ENCODE data around the gene SLC6A15. TPM values are rescaled to one million over a fixed set of nuclear protein-coding genes. Genes with fewer than 3 reads are reported as not detected.

Gene SLC6A15
- total and polyA plus RNA-seq, 4 donors, result 11.0 to 50.8 (median 20.7) TPM

DNA sequence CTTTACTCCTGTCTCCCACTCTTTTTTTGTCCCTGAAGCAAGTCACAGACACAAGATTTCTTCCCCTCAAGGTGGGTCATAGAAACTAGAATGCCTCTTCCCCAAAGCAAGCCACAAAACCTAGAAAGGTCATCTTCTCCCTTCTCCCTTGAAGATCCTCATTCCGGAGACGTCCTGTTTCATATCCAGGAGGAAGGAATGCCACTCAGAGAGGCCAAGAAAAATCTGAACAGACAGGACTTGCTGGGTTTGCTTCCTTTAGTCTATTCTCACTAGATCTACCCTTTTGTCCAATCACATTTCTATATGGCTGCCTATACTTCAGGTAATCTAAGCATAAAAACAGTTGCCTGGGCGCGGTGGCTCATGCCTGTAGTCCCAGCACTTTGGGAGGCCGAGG, 23.7 kb downstream of the SLC6A15 start:
- Histone ChIP-seq H3K4me1 (ENCODE audit: control insufficient read depth, insufficient read depth, low read length) (no peaks in the 10 kb centered on the region), H3K36me3 (ENCODE audit: control insufficient read depth, insufficient read depth, low read length) (no peaks in the 10 kb centered on the region), H3K27ac (ENCODE audit: low read depth, low read length) (no peak overlapping the region), H3K27me3 (ENCODE audit: control insufficient read depth, insufficient read depth, low read length) (no peaks in the 10 kb centered on the region), H3K4me3 (ENCODE audit: low read depth, low read length) (no peak overlapping the region), H3K9me3 (ENCODE audit: control insufficient read depth, insufficient read depth, low read length) (no peaks in the 10 kb centered on the region)
- DNase-seq (ENCODE audit: low read depth in 4 of 6, low spot score in 6 of 6), result no peak
- 96% methylated on average over 4 of the region's 5 CpGs for WGBS (ENCODE audit: insufficient coverage)

DNA sequence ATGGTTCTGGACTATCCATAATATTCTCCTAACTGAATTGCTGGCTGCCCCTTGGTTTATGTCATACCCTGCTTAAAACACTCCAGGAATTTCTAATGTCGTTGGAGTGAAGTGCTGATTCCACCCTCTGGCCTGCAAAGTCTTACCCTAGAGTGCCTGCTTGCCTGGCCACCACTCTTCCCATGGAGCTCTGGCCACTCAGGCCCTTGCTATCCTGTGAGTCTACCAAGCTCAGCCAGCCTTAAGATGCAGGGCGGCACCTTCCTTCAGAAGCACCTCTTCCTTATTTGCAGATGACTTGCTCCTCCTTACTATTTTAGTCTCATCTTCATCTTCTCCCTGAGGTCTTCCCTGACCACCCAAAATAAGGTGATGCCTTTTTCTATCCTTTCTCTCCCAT, 35.3 kb downstream of the SLC6A15 start:
- Histone ChIP-seq H3K4me1 (ENCODE audit: control insufficient read depth, insufficient read depth, low read length) (no peaks in the 10 kb centered on the region), H3K4me3 (ENCODE audit: low read depth, low read length) (no peak overlapping the region), H3K27me3 (ENCODE audit: control insufficient read depth, insufficient read depth, low read length) (no peaks in the 10 kb centered on the region), H3K27ac (ENCODE audit: low read depth, low read length) (no peak overlapping the region), H3K9me3 (ENCODE audit: control insufficient read depth, insufficient read depth, low read length) (no peaks in the 10 kb centered on the region), H3K36me3 (ENCODE audit: control insufficient read depth, insufficient read depth, low read length) (no peaks in the 10 kb centered on the region)
- 64% methylated on average over 2 of the region's 2 CpGs for WGBS (ENCODE audit: insufficient coverage)
- DNase-seq (ENCODE audit: low read depth in 4 of 6, low spot score in 6 of 6), result no peak

GRCh38 chr12:84875241-84875640, 37.4 kb downstream of the SLC6A15 start:
- DNase-seq (ENCODE audit: low read depth in 4 of 6, low spot score in 6 of 6), result peak in 2 of 6 donors; percentile 9
- no peaks in the 10 kb centered on the region for H3K4me1 ChIP-seq (ENCODE audit: control insufficient read depth, insufficient read depth, low read length)
- 22% methylated on average over 2 of the region's 4 CpGs for WGBS (ENCODE audit: insufficient coverage)
- no peaks in the 10 kb centered on the region for H3K27me3 ChIP-seq (ENCODE audit: control insufficient read depth, insufficient read depth, low read length)
- no peaks in the 10 kb centered on the region for H3K9me3 ChIP-seq (ENCODE audit: control insufficient read depth, insufficient read depth, low read length)
- no peak overlapping the region for H3K27ac ChIP-seq (ENCODE audit: low read depth, low read length)
- no peak overlapping the region for H3K4me3 ChIP-seq (ENCODE audit: low read depth, low read length)
- no peaks in the 10 kb centered on the region for H3K36me3 ChIP-seq (ENCODE audit: control insufficient read depth, insufficient read depth, low read length)

DNA sequence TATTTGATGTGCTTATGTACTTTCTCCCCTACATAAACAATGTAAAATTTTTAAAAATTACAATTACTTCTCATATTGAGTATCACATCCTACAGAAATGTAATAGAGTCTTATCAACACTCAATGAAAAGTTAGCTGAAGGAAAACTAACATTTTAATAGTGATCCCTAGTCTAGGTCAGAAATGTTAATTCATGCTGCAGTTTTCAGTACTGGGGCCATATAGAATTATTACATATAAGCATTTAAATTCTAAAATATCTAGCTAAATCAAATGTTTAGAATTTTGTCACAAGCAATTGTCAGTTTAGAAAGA, 37.8 kb downstream of the SLC6A15 start:
- no peak for DNase-seq (ENCODE audit: low read depth in 4 of 6, low spot score in 6 of 6)
- Histone ChIP-seq H3K9me3 (ENCODE audit: control insufficient read depth, insufficient read depth, low read length) (no peaks in the 10 kb centered on the region), H3K4me1 (ENCODE audit: control insufficient read depth, insufficient read depth, low read length) (no peaks in the 10 kb centered on the region), H3K27ac (ENCODE audit: low read depth, low read length) (no peak overlapping the region), H3K27me3 (ENCODE audit: control insufficient read depth, insufficient read depth, low read length) (no peaks in the 10 kb centered on the region), H3K4me3 (ENCODE audit: low read depth, low read length) (no peak overlapping the region), H3K36me3 (ENCODE audit: control insufficient read depth, insufficient read depth, low read length) (no peaks in the 10 kb centered on the region)

- H3K4me3 ChIP-seq (ENCODE audit: low read depth, low read length), result no peak overlapping the region
- H3K36me3 ChIP-seq (ENCODE audit: control insufficient read depth, insufficient read depth, low read length), result no peaks in the 10 kb centered on the region
- DNase-seq (ENCODE audit: low read depth in 4 of 6, low spot score in 6 of 6), result peak; percentile 22 to 90 (median 40)
- H3K27me3 ChIP-seq (ENCODE audit: control insufficient read depth, insufficient read depth, low read length), result no peaks in the 10 kb centered on the region
- no peak overlapping the region for H3K27ac ChIP-seq (ENCODE audit: low read depth, low read length)
- no peaks in the 10 kb centered on the region for H3K9me3 ChIP-seq (ENCODE audit: control insufficient read depth, insufficient read depth, low read length)
- WGBS (ENCODE audit: insufficient coverage), result no CpG with 5 or more reads among the region's 7 CpGs
- no peaks in the 10 kb centered on the region for H3K4me1 ChIP-seq (ENCODE audit: control insufficient read depth, insufficient read depth, low read length)
Observed at GRCh38 chr12:84874125-84874824, 38.3 kb downstream of the SLC6A15 start.

GRCh38 chr12:84862186-84862585, 50.4 kb downstream of the SLC6A15 start:
- Histone ChIP-seq H3K4me1 (ENCODE audit: control insufficient read depth, insufficient read depth, low read length) (no peaks in the 10 kb centered on the region), H3K4me3 (ENCODE audit: low read depth, low read length) (no peak overlapping the region), H3K36me3 (ENCODE audit: control insufficient read depth, insufficient read depth, low read length) (no peaks in the 10 kb centered on the region), H3K27ac (ENCODE audit: low read depth, low read length) (no peak overlapping the region), H3K9me3 (ENCODE audit: control insufficient read depth, insufficient read depth, low read length) (no peaks in the 10 kb centered on the region), H3K27me3 (ENCODE audit: control insufficient read depth, insufficient read depth, low read length) (no peaks in the 10 kb centered on the region)
- DNase-seq (ENCODE audit: low read depth in 4 of 6, low spot score in 6 of 6), result no peak
- no CpG with 5 or more reads among the region's 3 CpGs for WGBS (ENCODE audit: insufficient coverage)

GRCh38 chr12:84860718-84861117, 51.9 kb downstream of the SLC6A15 start:
- DNase-seq (ENCODE audit: low read depth in 4 of 6, low spot score in 6 of 6), result no peak
- no peak overlapping the region for H3K27ac ChIP-seq (ENCODE audit: low read depth, low read length)
- no peaks in the 10 kb centered on the region for H3K4me1 ChIP-seq (ENCODE audit: control insufficient read depth, insufficient read depth, low read length)
- H3K27me3 ChIP-seq (ENCODE audit: control insufficient read depth, insufficient read depth, low read length), result no peaks in the 10 kb centered on the region
- H3K9me3 ChIP-seq (ENCODE audit: control insufficient read depth, insufficient read depth, low read length), result no peaks in the 10 kb centered on the region
- no peak overlapping the region for H3K4me3 ChIP-seq (ENCODE audit: low read depth, low read length)
- 60% methylated on average over 1 of the region's 2 CpGs for WGBS (ENCODE audit: insufficient coverage)
- no peaks in the 10 kb centered on the region for H3K36me3 ChIP-seq (ENCODE audit: control insufficient read depth, insufficient read depth, low read length)

GRCh38 chr12:84858796-84859195, 53.8 kb downstream of the SLC6A15 start:
- H3K4me3 ChIP-seq (ENCODE audit: low read depth, low read length), result no peak overlapping the region
- no CpG with 5 or more reads among the region's 2 CpGs for whole genome bisulfite sequencing (ENCODE audit: insufficient coverage)
- no peaks in the 10 kb centered on the region for H3K27me3 ChIP-seq (ENCODE audit: control insufficient read depth, insufficient read depth, low read length)
- H3K36me3 ChIP-seq (ENCODE audit: control insufficient read depth, insufficient read depth, low read length), result no peaks in the 10 kb centered on the region
- no peak overlapping the region for H3K27ac ChIP-seq (ENCODE audit: low read depth, low read length)
- no peaks in the 10 kb centered on the region for H3K4me1 ChIP-seq (ENCODE audit: control insufficient read depth, insufficient read depth, low read length)
- DNase-seq (ENCODE audit: low read depth in 4 of 6, low spot score in 6 of 6), result no peak
- H3K9me3 ChIP-seq (ENCODE audit: control insufficient read depth, insufficient read depth, low read length), result no peaks in the 10 kb centered on the region

DNA sequence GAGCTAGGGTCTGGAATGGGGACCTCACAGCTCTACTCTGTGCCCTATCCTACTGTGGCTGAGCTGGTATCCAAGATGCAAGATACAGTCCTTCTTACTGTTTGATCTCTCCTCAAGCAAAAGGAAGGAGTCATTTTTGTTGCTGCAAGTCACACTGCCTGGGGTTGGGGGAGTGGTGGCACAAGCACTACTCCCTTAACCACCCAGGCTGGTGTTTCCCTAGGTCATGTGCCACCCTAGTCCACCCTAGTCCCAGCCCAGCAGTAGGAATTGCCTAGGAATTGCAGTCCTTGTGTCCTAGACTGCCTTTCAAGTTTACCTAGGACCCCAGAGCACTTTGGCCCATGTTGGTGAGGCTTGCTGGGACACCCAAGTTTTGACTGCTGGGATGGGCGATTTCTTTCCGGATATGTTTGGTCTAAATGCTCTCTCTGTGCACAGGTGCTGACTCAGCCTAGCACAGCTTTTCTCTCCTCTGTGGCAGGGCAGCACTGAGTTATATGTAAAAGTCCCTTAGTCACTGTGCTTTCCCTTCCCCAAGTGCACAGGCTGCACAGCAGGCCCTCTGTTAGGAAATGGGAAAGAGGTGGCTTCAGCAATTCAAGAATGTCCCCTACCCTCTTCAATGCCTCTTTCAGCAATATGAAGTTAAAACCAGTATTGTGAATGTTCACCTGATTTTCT, 54.9 kb downstream of the SLC6A15 start:
- no peak overlapping the region for H3K27ac ChIP-seq (ENCODE audit: low read depth, low read length)
- no peaks in the 10 kb centered on the region for H3K9me3 ChIP-seq (ENCODE audit: control insufficient read depth, insufficient read depth, low read length)
- H3K4me3 ChIP-seq (ENCODE audit: low read depth, low read length), result no peak overlapping the region
- no peaks in the 10 kb centered on the region for H3K4me1 ChIP-seq (ENCODE audit: control insufficient read depth, insufficient read depth, low read length)
- H3K36me3 ChIP-seq (ENCODE audit: control insufficient read depth, insufficient read depth, low read length), result no peaks in the 10 kb centered on the region
- 94% methylated on average over 2 of the region's 2 CpGs for WGBS (ENCODE audit: insufficient coverage)
- H3K27me3 ChIP-seq (ENCODE audit: control insufficient read depth, insufficient read depth, low read length), result no peaks in the 10 kb centered on the region
- no peak for DNase-seq (ENCODE audit: low read depth in 4 of 6, low spot score in 6 of 6)

DNA sequence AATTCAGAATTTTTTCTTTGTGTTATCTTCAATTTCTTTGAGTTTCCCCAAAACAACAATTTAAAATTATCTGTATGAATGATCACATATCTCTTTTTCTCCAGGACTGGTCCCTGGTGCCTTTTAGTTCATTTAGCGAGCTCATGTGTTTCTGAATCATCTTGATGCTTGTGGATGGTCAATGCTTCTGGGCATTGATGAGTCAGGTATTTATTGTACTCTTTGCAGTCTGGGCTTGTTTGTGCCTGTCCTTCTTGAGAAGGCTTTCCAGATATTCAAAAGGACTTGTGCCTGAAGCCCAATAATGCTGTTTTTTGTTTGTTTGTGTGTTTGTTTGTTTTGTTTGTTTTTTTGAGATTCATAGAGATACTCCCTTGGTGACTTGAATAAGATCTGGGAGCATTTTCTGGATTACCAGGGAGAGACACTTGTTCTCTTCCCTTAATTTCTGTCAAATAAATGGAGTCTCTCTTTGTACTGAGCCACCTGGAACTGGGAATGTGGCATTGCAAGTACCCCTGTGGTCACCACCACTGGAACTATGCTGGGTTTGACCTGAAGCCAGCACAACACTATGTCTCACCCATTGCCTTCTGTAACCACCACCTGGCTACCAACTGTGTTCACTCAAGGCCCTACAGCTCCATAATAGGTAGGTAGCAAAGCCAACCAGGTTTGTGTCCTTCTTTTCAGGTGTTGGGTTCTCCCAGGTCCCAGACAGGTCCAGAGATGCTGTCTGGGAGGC, 56.3 kb downstream of the SLC6A15 start:
- no peaks in the 10 kb centered on the region for H3K4me1 ChIP-seq (ENCODE audit: control insufficient read depth, insufficient read depth, low read length)
- no peaks in the 10 kb centered on the region for H3K27me3 ChIP-seq (ENCODE audit: control insufficient read depth, insufficient read depth, low read length)
- H3K9me3 ChIP-seq (ENCODE audit: control insufficient read depth, insufficient read depth, low read length), result no peaks in the 10 kb centered on the region
- no peak overlapping the region for H3K27ac ChIP-seq (ENCODE audit: low read depth, low read length)
- no peak for DNase-seq (ENCODE audit: low read depth in 4 of 6, low spot score in 6 of 6)
- H3K4me3 ChIP-seq (ENCODE audit: low read depth, low read length), result no peak overlapping the region
- no peaks in the 10 kb centered on the region for H3K36me3 ChIP-seq (ENCODE audit: control insufficient read depth, insufficient read depth, low read length)
- WGBS (ENCODE audit: insufficient coverage), result no CpG with 5 or more reads among the region's 1 CpG
